Panc1 (cell line): ENCODE data around the gene SASS6.

Experiments used
- CTCF ChIP-seq: fragments of 450-650 bp; IDR thresholded peaks from 2 replicates; pipeline ENCODE4 v1.5.1; 2017; ENCODE audit warnings: mild to moderate bottlenecking
- POLR2AphosphoS5 ChIP-seq: IDR thresholded peaks from 2 replicates; pipeline ENCODE4 v1.6.1; 2012; ENCODE audit warnings: mild to moderate bottlenecking, low read depth, low read length, moderate library complexity
- REST ChIP-seq, 2 experiments: IDR thresholded peaks; 2 replicates each; pipeline ENCODE4 v1.6.1; 2011 to 2012; ENCODE audit warnings: low read depth in 2 of 2, control low read depth in 1 of 2, low read length in 1 of 2, mild to moderate bottlenecking in 1 of 2, moderate library complexity in 1 of 2; ENCODE audit not compliant: insufficient read depth in 1 of 2
- TCF7L2 ChIP-seq: IDR thresholded peaks from 2 replicates; pipeline ENCODE4 v1.6.1; 2011; ENCODE audit warnings: mild to moderate bottlenecking, low read depth, low read length, inconsistent platforms

GRCh38 chr1:100039591-100039990 is 93.1 kb downstream of the SASS6 start:
- no peak for TF ChIP-seq CTCF
- TF ChIP-seq REST (IDR thresholded peaks at IDR 0.05; ENCODE audit: insufficient read depth in 1 of 2, low read depth in 2 of 2, low read length in 1 of 2) = no peak
- no peak for TF ChIP-seq POLR2AphosphoS5
- TF ChIP-seq TCF7L2 = no peak
